Measurements from ENCODE around the gene FCRL5. TPM values are rescaled to one million over a fixed set of nuclear protein-coding genes. Genes with fewer than 3 reads are reported as not detected.

FCRL5 gene
- total RNA-seq = not detected in 2 replicates

GRCh38 chr1:157551694-157552693 is at the start of gene FCRL5:
Gene FCRL5 (minus strand): TSS chr1:157552515. CDS start chr1:157552362, 153 bp downstream.

DNA sequence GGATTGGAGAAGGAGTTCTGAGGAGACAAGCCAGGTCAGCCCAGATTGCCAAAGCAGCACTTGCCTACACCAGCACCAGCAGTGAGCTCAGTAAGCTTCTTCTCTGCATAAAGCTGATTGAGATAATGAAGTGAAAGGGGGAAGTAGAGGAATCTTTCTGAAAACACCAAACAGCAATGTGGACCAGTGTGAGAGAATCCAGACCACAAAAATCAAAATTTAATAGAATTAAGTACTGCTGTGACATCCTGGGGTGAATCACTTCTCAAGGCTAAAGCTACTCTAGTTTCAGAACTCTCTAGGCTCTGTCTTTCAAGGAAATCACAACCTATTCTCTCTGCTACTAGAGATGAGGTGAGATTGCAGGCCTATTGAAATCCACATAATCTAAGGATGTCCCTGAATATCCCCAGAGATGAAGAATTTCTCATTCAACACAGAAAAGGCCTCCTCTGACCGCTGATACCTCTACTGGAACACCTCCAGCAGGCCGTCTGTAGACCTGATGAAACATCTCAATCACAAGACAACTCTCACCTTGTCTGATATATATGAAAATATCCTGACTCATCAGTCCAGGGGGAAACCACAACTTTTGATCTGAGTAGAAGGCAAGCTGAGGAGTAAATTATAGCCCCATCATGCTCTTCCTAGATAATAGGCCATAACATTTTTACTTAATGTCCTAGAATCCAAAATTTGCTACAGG is 45.8 kb upstream of the FCRL5 start, which contains the start of gene FCRL4:
Gene FCRL4, minus strand, starts transcription at position 127 of the 709 bp plus-strand sequence. CDS start 141 bp downstream, outside the sequence.

Other genes starting within 250 kb of the FCRL5 start
- gene FCRL4, start 45.6 kb upstream of the FCRL5 start, total RNA-seq = not detected in 2 replicates
- gene FCRL3, start 148.3 kb upstream of the FCRL5 start, total RNA-seq = not detected in 2 replicates
- gene FCRL2, start 224.6 kb upstream of the FCRL5 start, total RNA-seq = not detected in 2 replicates